Measurements from ENCODE around the gene RBAK. TPM values are rescaled to one million over a fixed set of nuclear protein-coding genes. Genes with fewer than 3 reads are reported as not detected.
"Not testable (repeated sequence)": the region's sequence is repeated elsewhere in the genome, so short reads cannot be mapped to it uniquely, and the experiment has no call there.

Gene RBAK
- total RNA-seq, 1 donor from 2014 or later, result 16.4 TPM

- DNase-seq (ENCODE audit: low spot score), result no peak
- H3K27ac Mint-ChIP-seq (ENCODE audit: unreplicated experiment), result no peak overlapping the region
- TF ChIP-seq, protein P1, sequence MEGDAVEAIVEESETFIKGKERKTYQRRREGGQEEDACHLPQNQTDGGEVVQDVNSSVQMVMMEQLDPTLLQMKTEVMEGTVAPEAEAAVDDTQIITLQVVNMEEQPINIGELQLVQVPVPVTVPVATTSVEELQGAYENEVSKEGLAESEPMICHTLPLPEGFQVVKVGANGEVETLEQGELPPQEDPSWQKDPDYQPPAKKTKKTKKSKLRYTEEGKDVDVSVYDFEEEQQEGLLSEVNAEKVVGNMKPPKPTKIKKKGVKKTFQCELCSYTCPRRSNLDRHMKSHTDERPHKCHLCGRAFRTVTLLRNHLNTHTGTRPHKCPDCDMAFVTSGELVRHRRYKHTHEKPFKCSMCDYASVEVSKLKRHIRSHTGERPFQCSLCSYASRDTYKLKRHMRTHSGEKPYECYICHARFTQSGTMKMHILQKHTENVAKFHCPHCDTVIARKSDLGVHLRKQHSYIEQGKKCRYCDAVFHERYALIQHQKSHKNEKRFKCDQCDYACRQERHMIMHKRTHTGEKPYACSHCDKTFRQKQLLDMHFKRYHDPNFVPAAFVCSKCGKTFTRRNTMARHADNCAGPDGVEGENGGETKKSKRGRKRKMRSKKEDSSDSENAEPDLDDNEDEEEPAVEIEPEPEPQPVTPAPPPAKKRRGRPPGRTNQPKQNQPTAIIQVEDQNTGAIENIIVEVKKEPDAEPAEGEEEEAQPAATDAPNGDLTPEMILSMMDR (IDR thresholded peaks at IDR 0.05; ENCODE audit: unreplicated experiment), result no peak
- peaks cover 8% of the 10 kb centered on the region for H3K27me3 Mint-ChIP-seq (ENCODE audit: unreplicated experiment)
- H3K9me3 Mint-ChIP-seq (ENCODE audit: unreplicated experiment), result no peaks in the 10 kb centered on the region
- H3K36me3 Mint-ChIP-seq (ENCODE audit: low read depth, unreplicated experiment), result no peaks in the 10 kb centered on the region
- H3K4me3 Mint-ChIP-seq (ENCODE audit: unreplicated experiment), result no peak overlapping the region
- no peaks in the 10 kb centered on the region for H3K4me1 Mint-ChIP-seq (ENCODE audit: unreplicated experiment)
Observed at GRCh38 chr7:5077740-5078139, 32.1 kb downstream of the RBAK start.

- no peaks in the 10 kb centered on the region for H3K9me3 Mint-ChIP-seq (ENCODE audit: unreplicated experiment)
- H3K4me3 Mint-ChIP-seq (ENCODE audit: unreplicated experiment), result no peak overlapping the region
- no peak overlapping the region for H3K27ac Mint-ChIP-seq (ENCODE audit: unreplicated experiment)
- no peak for DNase-seq (ENCODE audit: low spot score)
- H3K27me3 Mint-ChIP-seq (ENCODE audit: unreplicated experiment), result peaks cover 11% of the 10 kb centered on the region
- TF ChIP-seq, protein P1 (IDR thresholded peaks at IDR 0.05; ENCODE audit: unreplicated experiment), result no peak
- H3K4me1 Mint-ChIP-seq (ENCODE audit: unreplicated experiment), result no peaks in the 10 kb centered on the region
- H3K36me3 Mint-ChIP-seq (ENCODE audit: low read depth, unreplicated experiment), result no peaks in the 10 kb centered on the region
Observed at GRCh38 chr7:5082806-5083205, 37.1 kb downstream of the RBAK start.

DNA sequence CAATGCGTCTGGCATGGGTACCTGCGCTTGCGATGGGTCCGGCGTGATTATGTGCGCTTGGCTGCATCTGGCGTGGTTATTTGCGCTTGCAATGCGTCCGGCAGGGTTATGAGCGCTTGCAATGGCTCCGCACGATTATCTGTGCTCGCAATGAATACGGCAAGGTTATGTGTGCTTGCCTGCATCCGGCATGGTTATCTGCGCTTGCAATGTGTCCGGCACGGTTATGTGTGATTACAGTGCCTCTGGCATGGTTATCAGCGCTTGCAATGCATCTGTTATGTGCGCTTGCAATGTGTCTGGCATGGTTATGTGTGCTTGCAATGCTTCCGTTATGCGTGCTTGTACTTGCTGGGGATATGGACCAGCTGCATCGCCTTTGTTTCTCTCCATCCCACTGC is 37.7 kb downstream of the RBAK start:
- Mint-ChIP-seq H3K9me3 (ENCODE audit: unreplicated experiment) (no peaks in the 10 kb centered on the region), H3K27ac (ENCODE audit: unreplicated experiment) (no peak overlapping the region), H3K36me3 (ENCODE audit: low read depth, unreplicated experiment) (no peaks in the 10 kb centered on the region), H3K4me1 (ENCODE audit: unreplicated experiment) (no peaks in the 10 kb centered on the region), H3K4me3 (ENCODE audit: unreplicated experiment) (no peak overlapping the region), H3K27me3 (ENCODE audit: unreplicated experiment) (peaks cover 11% of the 10 kb centered on the region)
- no peak for DNase-seq (ENCODE audit: low spot score)
- TF ChIP-seq, protein P1 (IDR thresholded peaks at IDR 0.05; ENCODE audit: unreplicated experiment), result no peak

- DNase-seq (ENCODE audit: low spot score), result no peak
- no peaks in the 10 kb centered on the region for H3K4me1 Mint-ChIP-seq (ENCODE audit: unreplicated experiment)
- H3K27me3 Mint-ChIP-seq (ENCODE audit: unreplicated experiment), result peaks cover 9% of the 10 kb centered on the region
- H3K27ac Mint-ChIP-seq (ENCODE audit: unreplicated experiment), result no peak overlapping the region
- no peaks in the 10 kb centered on the region for H3K9me3 Mint-ChIP-seq (ENCODE audit: unreplicated experiment)
- no peak overlapping the region for H3K4me3 Mint-ChIP-seq (ENCODE audit: unreplicated experiment)
- H3K36me3 Mint-ChIP-seq (ENCODE audit: low read depth, unreplicated experiment), result no peaks in the 10 kb centered on the region
- TF ChIP-seq, protein P1 (IDR thresholded peaks at IDR 0.05; ENCODE audit: unreplicated experiment), result no peak
Observed at GRCh38 chr7:5086256-5086655, 40.6 kb downstream of the RBAK start.

GRCh38 chr7:5088228-5088833 is 42.7 kb downstream of the RBAK start:
- H3K27me3 Mint-ChIP-seq (ENCODE audit: unreplicated experiment); H3K9me3 Mint-ChIP-seq (ENCODE audit: unreplicated experiment); H3K36me3 Mint-ChIP-seq (ENCODE audit: low read depth, unreplicated experiment); DNase-seq (ENCODE audit: low spot score); H3K27ac Mint-ChIP-seq (ENCODE audit: unreplicated experiment); H3K4me3 Mint-ChIP-seq (ENCODE audit: unreplicated experiment); H3K4me1 Mint-ChIP-seq (ENCODE audit: unreplicated experiment): not testable (repeated sequence)

Data from endothelial cell (in vitro differentiated cells).